HepG2 (cell line): Measurements from ENCODE around the gene DTX2. TPM values are rescaled to one million over a fixed set of nuclear protein-coding genes. Genes with fewer than 3 reads are reported as not detected.
A peak's percentile ranks its signal among the peaks of the same experiment; 100 is the strongest.
"Not testable (repeated sequence)": the region's sequence is repeated elsewhere in the genome, so short reads cannot be mapped to it uniquely, and the experiment has no call there.

Experiments
- ATAC-seq: fragments of 200-7000 bp; cut with Tn5 transposase; 3 replicates; pipeline ENCODE4 v1.9.1; 2020; ENCODE audit warnings: mild to moderate bottlenecking, moderate library complexity
- BruUV-seq: library from RNA; stranded (reverse); fragments of 400-500 nt; replicated peaks from 2 replicates; lab custom pipeline; 2021; lab: Mats Ljungman, UMichigan
- CTCF ChIA-PET: fragments of 300-600 bp; formaldehyde crosslinking; extraction: SDS; loops from one replicate; lab custom pipeline; 2021; ENCODE audit warnings: low total read pairs, inconsistent platforms, low intra/inter-chr PET ratio; lab: Yijun Ruan, JAX
- POLR2A ChIA-PET: fragments of 350-600 bp; sonication (Branson Sonifier 250); formaldehyde crosslinking; loops from one replicate; lab custom pipeline; 2020; ENCODE audit warnings: antibody characterized with exemption, inconsistent platforms; lab: Yijun Ruan, JAX
- DNase-seq: peaks from one replicate; pipeline ENCODE4 v3.0.0-alpha.2; 2015; ENCODE audit warnings: low spot score
- FAIRE-seq: peaks from 3 replicates; lab custom pipeline; 2011; peaks lifted over from hg19 to GRCh38; lab: Jason Lieb, UNC
- H2AFZ ChIP-seq: one replicate; pipeline ENCODE4 v1.6.1; 2011; ENCODE audit warnings: low read length, inconsistent platforms
- H3K27ac ChIP-seq: fragments of 300-600 bp; 3 replicates; pipeline ENCODE4 v1.8.0; 2011; ENCODE audit warnings: mixed run types, mild to moderate bottlenecking, mixed read lengths, low read length, inconsistent platforms; ENCODE audit not compliant: insufficient read depth; ENCODE audit errors: extremely low read length
- H3K27me3 ChIP-seq, 2 experiments: fragments of 200-600 bp in 1 of 2; 2 replicates in 1 of 2; 3 replicates in 1 of 2; pipeline versions ENCODE4 v1.6.0 to v1.8.0; 2011; ENCODE audit warnings: low read length in 2 of 2, mild to moderate bottlenecking in 2 of 2, moderate library complexity in 2 of 2, inconsistent platforms in 1 of 2; ENCODE audit not compliant: insufficient read depth in 2 of 2, control insufficient read depth in 1 of 2
- H3K36me3 ChIP-seq, 2 experiments: fragments of 200-600 bp in 1 of 2; replicated peaks in 1 of 2; 2 replicates in 1 of 2; 3 replicates in 1 of 2; pipeline versions ENCODE4 v1.5.1 to v1.8.0; 2011; ENCODE audit warnings: low read length in 2 of 2, inconsistent platforms in 1 of 2; ENCODE audit not compliant: insufficient read depth in 2 of 2, control insufficient read depth in 1 of 2
- H3K4me1 ChIP-seq: 2 replicates; pipeline ENCODE4 v1.5.1; 2012; ENCODE audit warnings: low read length, inconsistent platforms; ENCODE audit not compliant: insufficient read depth
- H3K4me2 ChIP-seq: 2 replicates; pipeline ENCODE4 v1.6.0; 2011; ENCODE audit warnings: low read depth, low read length, inconsistent platforms
- H3K4me3 ChIP-seq, 3 experiments: fragments of 200-600 bp in 1 of 3; sonication (generic), shearing (Covaris generic) in 1 of 3; replicated peaks in 1 of 3; 2 replicates each; pipeline ENCODE4 v1.5.1; 2011 to 2016; ENCODE audit warnings: low read length in 3 of 3, inconsistent platforms in 2 of 3, low read depth in 2 of 3, mild to moderate bottlenecking in 2 of 3, control low read depth in 1 of 3, mixed read lengths in 1 of 3; ENCODE audit not compliant: insufficient read depth in 1 of 3
- H3K79me2 ChIP-seq: one replicate; pipeline ENCODE4 v1.6.1; 2011; ENCODE audit warnings: low read length, inconsistent platforms; ENCODE audit not compliant: insufficient read depth
- H3K9ac ChIP-seq: 2 replicates; pipeline ENCODE4 v1.6.0; 2011; ENCODE audit warnings: mild to moderate bottlenecking, low read depth, low read length, inconsistent platforms; ENCODE audit not compliant: insufficient read depth
- H3K9me3 ChIP-seq: 2 replicates; pipeline ENCODE4 v1.5.1; 2012; ENCODE audit warnings: mild to moderate bottlenecking, low read length
- H4K20me1 ChIP-seq: 2 replicates; pipeline ENCODE4 v1.6.0; 2011; ENCODE audit warnings: inconsistent platforms, mild to moderate bottlenecking, low read length, moderate library complexity; ENCODE audit not compliant: insufficient read depth
- DRAP1 ChIP-seq: IDR thresholded peaks from 2 replicates; pipeline ENCODE4 v1.6.1; 2016; ENCODE audit warnings: missing genetic modification reagents, missing compliant biosample characterization
- HMGXB3 ChIP-seq: sonication (generic); formaldehyde crosslinking; IDR thresholded peaks from 2 replicates; pipeline ENCODE4 v1.4.0; 2020; ENCODE audit warnings: missing genetic modification reagents, borderline replicate concordance
- NFYB ChIP-seq: sonication (generic); formaldehyde crosslinking; IDR thresholded peaks from 2 replicates; pipeline ENCODE4 v1.4.0; 2020; ENCODE audit warnings: missing genetic modification reagents
- NFYC ChIP-seq: IDR thresholded peaks from 2 replicates; pipeline ENCODE4 v1.6.1; 2016; ENCODE audit warnings: missing genetic modification reagents, missing compliant biosample characterization
- ZNF121 ChIP-seq: sonication (generic); formaldehyde crosslinking; IDR thresholded peaks from 2 replicates; pipeline ENCODE4 v1.5.0; 2020; ENCODE audit warnings: mild to moderate bottlenecking, missing genetic modification reagents
- WGBS: methylation state at CpG from one replicate; pipeline ENCODE4 v1.1.6; 2017; ENCODE audit warnings: low lambda C conversion rate; 5-methylcytosine and 5-hydroxymethylcytosine counted together
- in situ Hi-C: cut with HindIII; loops from 2 replicates; pipeline ENCODE4 v1.10.0; 2017; ENCODE audit warnings: low pct_unique_long_range_greater_than_20kb; ENCODE audit not compliant: extremely low pct_ligation_motif_present
- intact Hi-C: fragments of 100-400 bp; cut with micrococcal nuclease; formaldehyde crosslinking; loops from one replicate; pipeline ENCODE4 v1.10.0; 2022; ENCODE audit not compliant: unreplicated experiment
- polyA plus RNA-seq, 8 experiments: library from polyadenylated mRNA; depleted of rRNA in 3 of 8; stranded (reverse) in 7 of 8; unstranded in 1 of 8; fragments of >200 nt; fragmentation: Illumina TruSeq in 4 of 8; extraction: Trizol in 4 of 8; gene quantifications; 2 replicates each; pipeline versions ENCODE4 v1.2.1 to v1.2.3, GENCODE V29; 2011 to 2016; ENCODE audit warnings: low read depth in 4 of 8, missing spikeins in 1 of 8, mixed read lengths in 1 of 8; ENCODE audit not compliant: insufficient read depth in 1 of 8
- total RNA-seq, 5 experiments: library from RNA; depleted of rRNA; stranded (reverse); fragments of >200 nt; fragmentation: Illumina TruSeq; extraction: Trizol; gene quantifications; 2 replicates each; pipeline ENCODE4 v1.2.3, GENCODE V29; 2016; ENCODE audit warnings: low read depth in 1 of 5
- TF ChIP-seq, protein P1 (sequence below): sonication (generic); formaldehyde crosslinking; IDR thresholded peaks from 2 replicates; pipeline ENCODE4 v1.5.0; 2020; ENCODE audit warnings: mild to moderate bottlenecking, missing genetic modification reagents

DTX2 gene
- total and polyA plus RNA-seq, 2 of the 13 experiments (the other 11 are each of a cell fraction or from before 2014, with no cell fraction given): 5.5 to 6.2 TPM

DNA sequence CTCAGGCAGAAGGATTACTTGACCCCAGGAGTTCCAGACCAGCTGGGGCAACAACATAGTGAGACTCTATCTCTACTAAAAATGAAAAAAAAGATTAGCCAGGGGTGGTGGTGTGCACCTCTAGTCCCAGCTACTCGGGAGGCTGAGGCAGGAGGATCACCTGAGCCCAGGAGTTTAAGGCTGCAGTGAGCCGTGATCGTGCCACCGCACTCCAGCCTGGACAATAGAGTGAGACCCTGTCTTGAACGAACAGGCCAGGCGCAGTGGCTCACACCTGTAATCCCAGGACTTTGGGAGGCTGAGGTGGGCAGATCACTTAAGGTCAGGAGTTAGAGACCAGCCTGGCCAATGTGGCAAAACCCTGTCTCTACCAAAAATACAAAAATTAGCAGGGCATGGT lies 55.4 kb downstream of the DTX2 start:
- in situ Hi-C loops, H3K79me2 ChIP-seq, FAIRE-seq, H3K36me3 ChIP-seq, CTCF ChIA-PET, BruUV-seq, intact Hi-C loops, H3K9me3 ChIP-seq, ATAC-seq, DNase-seq, H3K4me3 ChIP-seq, H3K27ac ChIP-seq, POLR2A ChIA-PET, H3K27me3 ChIP-seq, H4K20me1 ChIP-seq, H2AFZ ChIP-seq: not testable (repeated sequence)
- 64% methylated on average over 4 of the region's 6 CpGs for WGBS
- TF ChIP-seq ZNF121: peak; percentile 93
- TF ChIP-seq, protein P1, sequence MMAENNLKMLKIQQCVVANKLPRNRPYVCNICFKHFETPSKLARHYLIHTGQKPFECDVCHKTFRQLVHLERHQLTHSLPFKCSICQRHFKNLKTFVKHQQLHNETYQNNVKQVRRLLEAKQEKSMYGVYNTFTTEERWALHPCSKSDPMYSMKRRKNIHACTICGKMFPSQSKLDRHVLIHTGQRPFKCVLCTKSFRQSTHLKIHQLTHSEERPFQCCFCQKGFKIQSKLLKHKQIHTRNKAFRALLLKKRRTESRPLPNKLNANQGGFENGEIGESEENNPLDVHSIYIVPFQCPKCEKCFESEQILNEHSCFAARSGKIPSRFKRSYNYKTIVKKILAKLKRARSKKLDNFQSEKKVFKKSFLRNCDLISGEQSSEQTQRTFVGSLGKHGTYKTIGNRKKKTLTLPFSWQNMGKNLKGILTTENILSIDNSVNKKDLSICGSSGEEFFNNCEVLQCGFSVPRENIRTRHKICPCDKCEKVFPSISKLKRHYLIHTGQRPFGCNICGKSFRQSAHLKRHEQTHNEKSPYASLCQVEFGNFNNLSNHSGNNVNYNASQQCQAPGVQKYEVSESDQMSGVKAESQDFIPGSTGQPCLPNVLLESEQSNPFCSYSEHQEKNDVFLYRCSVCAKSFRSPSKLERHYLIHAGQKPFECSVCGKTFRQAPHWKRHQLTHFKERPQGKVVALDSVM (CRISPR knock-in tag): peak; percentile 72
- Histone ChIP-seq H3K4me1 (peaks cover 51% of the 10 kb centered on the region), H3K9ac (peak overlapping the region; percentile 48; the same call in 1 of the 2 replicates), H3K4me2 (peak overlapping the region; percentile 88)

GRCh38 chr7:76526183-76526582 lies 64.7 kb downstream of the DTX2 start:
- H4K20me1 ChIP-seq, H3K9ac ChIP-seq, H3K4me2 ChIP-seq, in situ Hi-C loops, CTCF ChIA-PET, H3K79me2 ChIP-seq, H3K4me1 ChIP-seq, FAIRE-seq, H3K36me3 ChIP-seq, POLR2A ChIA-PET, H3K27me3 ChIP-seq, H3K4me3 ChIP-seq, BruUV-seq, DNase-seq, H3K9me3 ChIP-seq, H3K27ac ChIP-seq, intact Hi-C loops, H2AFZ ChIP-seq: not testable (repeated sequence)
- peak; percentile 39; the same call in 1 of the 2 replicates for TF ChIP-seq NFYB (CRISPR knock-in tag)
- TF ChIP-seq DRAP1: peak; percentile 51; the same call in 1 of the 2 replicates
- peak; percentile 65 for TF ChIP-seq NFYC (CRISPR knock-in tag)
- peak; percentile 92 for TF ChIP-seq HMGXB3 (CRISPR knock-in tag)
- 0% methylated on average over 2 of the region's 4 CpGs for WGBS
- ATAC-seq: peak; percentile 67
